ENCODE measurements around the gene TTLL11. TPM values are rescaled to one million over a fixed set of nuclear protein-coding genes. Genes with fewer than 3 reads are reported as not detected.

TTLL11 gene
- polyA plus RNA-seq, 1 of the 3 experiments (the other 2 are of a cell fraction), result 6.8 TPM

DNA sequence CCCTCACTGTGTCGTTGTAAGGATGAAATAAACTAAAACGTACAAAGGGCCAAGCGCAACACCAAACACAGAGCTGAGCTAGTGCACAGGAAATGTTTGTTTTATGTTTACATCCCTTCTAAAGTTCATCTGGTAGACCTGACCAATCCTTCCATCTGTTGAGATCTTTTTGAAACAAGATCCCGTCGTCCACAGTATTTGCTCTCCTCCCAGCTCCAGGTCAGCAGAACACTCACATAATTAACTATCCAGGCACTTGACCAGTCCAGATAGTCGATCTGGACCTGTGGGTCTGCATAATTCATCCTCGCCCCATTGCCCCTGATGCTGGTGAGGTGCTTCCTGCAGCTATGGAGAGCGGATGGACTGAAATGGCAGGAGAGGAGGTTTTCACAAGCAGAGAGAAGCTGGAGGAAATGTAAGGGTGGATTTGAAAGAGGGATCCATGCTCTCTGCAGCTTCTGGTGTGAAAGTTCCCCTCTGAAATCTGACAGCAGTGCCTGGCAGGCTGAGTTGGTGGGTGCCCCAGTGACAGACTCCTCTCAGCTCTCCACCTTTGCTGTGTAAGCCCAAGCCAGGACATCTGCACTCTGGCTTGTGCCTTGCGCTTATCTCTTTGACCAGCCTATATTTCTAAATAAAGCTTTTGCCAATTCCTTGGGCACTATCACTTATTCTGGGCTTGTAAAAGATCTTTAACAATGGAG is 102.4 kb downstream of the TTLL11 start (continued):
- TF ChIP-seq, protein P1, sequence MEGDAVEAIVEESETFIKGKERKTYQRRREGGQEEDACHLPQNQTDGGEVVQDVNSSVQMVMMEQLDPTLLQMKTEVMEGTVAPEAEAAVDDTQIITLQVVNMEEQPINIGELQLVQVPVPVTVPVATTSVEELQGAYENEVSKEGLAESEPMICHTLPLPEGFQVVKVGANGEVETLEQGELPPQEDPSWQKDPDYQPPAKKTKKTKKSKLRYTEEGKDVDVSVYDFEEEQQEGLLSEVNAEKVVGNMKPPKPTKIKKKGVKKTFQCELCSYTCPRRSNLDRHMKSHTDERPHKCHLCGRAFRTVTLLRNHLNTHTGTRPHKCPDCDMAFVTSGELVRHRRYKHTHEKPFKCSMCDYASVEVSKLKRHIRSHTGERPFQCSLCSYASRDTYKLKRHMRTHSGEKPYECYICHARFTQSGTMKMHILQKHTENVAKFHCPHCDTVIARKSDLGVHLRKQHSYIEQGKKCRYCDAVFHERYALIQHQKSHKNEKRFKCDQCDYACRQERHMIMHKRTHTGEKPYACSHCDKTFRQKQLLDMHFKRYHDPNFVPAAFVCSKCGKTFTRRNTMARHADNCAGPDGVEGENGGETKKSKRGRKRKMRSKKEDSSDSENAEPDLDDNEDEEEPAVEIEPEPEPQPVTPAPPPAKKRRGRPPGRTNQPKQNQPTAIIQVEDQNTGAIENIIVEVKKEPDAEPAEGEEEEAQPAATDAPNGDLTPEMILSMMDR (IDR thresholded peaks at IDR 0.05), result no peak
- no peak for TF ChIP-seq ELF1 (IDR thresholded peaks at IDR 0.05)

DNA sequence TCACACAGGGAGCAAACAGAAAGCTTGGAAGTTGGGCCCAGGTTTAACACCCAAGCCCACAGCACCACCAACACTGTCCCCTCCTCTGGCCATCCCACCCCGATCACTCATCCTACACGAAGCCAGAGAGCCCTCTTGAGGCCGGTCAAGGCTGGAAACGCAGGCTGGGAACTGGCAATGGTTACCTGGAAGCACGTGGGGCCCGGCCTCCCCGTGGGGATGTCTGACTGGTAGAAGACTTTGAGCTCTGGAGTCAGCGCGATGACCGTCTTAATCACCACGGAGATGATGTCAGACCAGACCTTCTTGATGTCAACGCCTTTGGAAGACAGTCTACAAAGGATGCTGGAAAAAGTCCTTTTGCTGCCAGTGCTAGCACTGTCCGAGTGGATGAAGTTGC is 104.1 kb downstream of the TTLL11 start:
- CTCF ChIA-PET, result interaction anchor here (1.2 to 4.7 kb wide), 6 partner anchors 17 to 443 kb away, joined by 3 to 27 read pairs (median 4); no protein-coding TSS in a partner anchor
- no peaks in the 10 kb centered on the region for H3K9me3 ChIP-seq

DNA sequence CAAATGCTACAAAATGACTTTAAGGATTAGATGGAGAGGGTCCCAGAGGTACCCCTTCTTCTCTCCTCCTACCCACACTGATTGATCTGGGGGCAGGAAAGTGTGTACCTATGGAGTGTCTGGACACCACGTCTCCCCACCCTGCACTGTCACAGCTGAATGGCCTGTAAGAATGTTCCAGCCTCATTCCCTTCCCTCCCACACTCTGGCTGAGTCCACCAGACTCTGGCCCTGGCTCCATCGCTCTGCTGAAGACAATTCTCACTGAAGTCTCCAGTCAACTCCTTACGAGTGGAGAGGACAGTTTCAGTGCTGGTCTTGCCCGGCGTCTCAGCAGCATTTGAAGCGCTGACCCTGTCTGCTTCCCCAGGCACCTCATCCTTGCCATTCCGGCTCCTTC is 105.8 kb downstream of the TTLL11 start:
- Histone ChIP-seq H3K9me3 (no peaks in the 10 kb centered on the region), H3K9me2 (no peaks in the 10 kb centered on the region), H3K4me3 (ENCODE audit: low read depth in 2 of 2, low read length in 1 of 2) (no peak overlapping the region), H3K27ac (ENCODE audit: low read depth in 2 of 2, low read length in 1 of 2) (no peak overlapping the region), H3K27me3 (ENCODE audit: insufficient read depth) (no peaks in the 10 kb centered on the region), H3F3A (replicated peaks; ENCODE audit: insufficient read depth) (peaks cover 23% of the 10 kb centered on the region), H3K9ac (no peak overlapping the region), H3K4me1 (ENCODE audit: control insufficient read depth in 1 of 2, insufficient read depth in 2 of 2, low read depth in 1 of 2, low read length in 1 of 2) (peaks cover 5 to 15% of the 10 kb centered on the region in 2 experiments; a peak in 3 of 4 replicates), H3K79me2 (ENCODE audit: insufficient read depth) (no peaks in the 10 kb centered on the region), H4K20me1 (ENCODE audit: insufficient read depth) (no peaks in the 10 kb centered on the region), H2AFZ (ENCODE audit: low read depth) (no peak overlapping the region), H3K4me2 (no peak overlapping the region), H3K36me3 (replicated peaks in 1 of 2; ENCODE audit: control insufficient read depth in 1 of 2, insufficient read depth in 2 of 2, low read length in 1 of 2) (peaks cover 0 to 2% of the 10 kb centered on the region in 2 experiments)
- TF ChIP-seq NFIC (IDR thresholded peaks at IDR 0.05; ENCODE audit: borderline replicate concordance) (no peak), EP300 (IDR thresholded peaks at IDR 0.05; ENCODE audit: borderline replicate concordance in 1 of 2, low read depth in 1 of 2, low read length in 1 of 2) (no peak), RAD21 (IDR thresholded peaks at IDR 0.05; ENCODE audit: low read length) (no peak), FOSL2 (IDR thresholded peaks at IDR 0.05; ENCODE audit: borderline replicate concordance, low read depth) (no peak), GATA2 (CRISPR knock-in tag; IDR thresholded peaks at IDR 0.05) (no peak), NRF1 (IDR thresholded peaks at IDR 0.05; ENCODE audit: low read depth, low read length) (no peak), ELF1 (IDR thresholded peaks at IDR 0.05) (no peak)
- TF ChIP-seq, protein P1 (IDR thresholded peaks at IDR 0.05), result no peak
- TF ChIP-seq, protein P2, sequence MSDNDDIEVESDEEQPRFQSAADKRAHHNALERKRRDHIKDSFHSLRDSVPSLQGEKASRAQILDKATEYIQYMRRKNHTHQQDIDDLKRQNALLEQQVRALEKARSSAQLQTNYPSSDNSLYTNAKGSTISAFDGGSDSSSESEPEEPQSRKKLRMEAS (IDR thresholded peaks at IDR 0.05; ENCODE audit: low read depth), result no peak
- no peak for DNase-seq
- ChIA-PET POLR2A (no interaction called here), CTCF (interaction anchor here (4.7 kb wide), 1 partner anchor 441 kb away, joined by 27 read pairs; no protein-coding TSS in a partner anchor)
- WGBS (ENCODE audit: low lambda C conversion rate), result 93% methylated on average over 7 of the region's 7 CpGs

More for the DNA sequence above, 104.1 kb downstream of the TTLL11 start:
- no peak overlapping the region for H3K4me3 ChIP-seq (ENCODE audit: low read depth in 2 of 2, low read length in 1 of 2)
- TF ChIP-seq, protein P2 (IDR thresholded peaks at IDR 0.05; ENCODE audit: low read depth), result no peak
- TF ChIP-seq, protein P1 (IDR thresholded peaks at IDR 0.05), result peak; percentile 44
- TF ChIP-seq SMC3 (IDR thresholded peaks at IDR 0.05; ENCODE audit: low read depth, low read length) (peak; percentile 39), RAD21 (IDR thresholded peaks at IDR 0.05; ENCODE audit: low read length) (peak; percentile 55), JUND (IDR thresholded peaks at IDR 0.05) (no peak)
- H3K4me1 ChIP-seq (ENCODE audit: control insufficient read depth in 1 of 2, insufficient read depth in 2 of 2, low read depth in 1 of 2, low read length in 1 of 2), result peaks cover 8 to 10% of the 10 kb centered on the region in 2 experiments; a peak in 3 of 4 replicates
- no peak for DNase-seq
- H3K9me2 ChIP-seq, result no peaks in the 10 kb centered on the region
- H3K4me2 ChIP-seq, result no peak overlapping the region
- no peaks in the 10 kb centered on the region for H3K79me2 ChIP-seq (ENCODE audit: insufficient read depth)
- peaks cover 0 to 2% of the 10 kb centered on the region in 2 experiments for H3K36me3 ChIP-seq (replicated peaks in 1 of 2; ENCODE audit: control insufficient read depth in 1 of 2, insufficient read depth in 2 of 2, low read length in 1 of 2)
- H3K27me3 ChIP-seq (ENCODE audit: insufficient read depth), result no peaks in the 10 kb centered on the region
- H4K20me1 ChIP-seq (ENCODE audit: insufficient read depth), result no peaks in the 10 kb centered on the region
- H2AFZ ChIP-seq (ENCODE audit: low read depth), result no peak overlapping the region
- H3K9ac ChIP-seq, result no peak overlapping the region
- POLR2A ChIA-PET, result no interaction called here
- WGBS (ENCODE audit: low lambda C conversion rate), result 87% methylated on average over 13 of the region's 13 CpGs
- H3K27ac ChIP-seq (ENCODE audit: low read depth in 2 of 2, low read length in 1 of 2), result no peak overlapping the region
- peaks cover 20% of the 10 kb centered on the region for H3F3A ChIP-seq (replicated peaks; ENCODE audit: insufficient read depth)

Measured in SK-N-SH (cell line).